ENCODE measurements around the gene PPP2R2B.

DNA sequence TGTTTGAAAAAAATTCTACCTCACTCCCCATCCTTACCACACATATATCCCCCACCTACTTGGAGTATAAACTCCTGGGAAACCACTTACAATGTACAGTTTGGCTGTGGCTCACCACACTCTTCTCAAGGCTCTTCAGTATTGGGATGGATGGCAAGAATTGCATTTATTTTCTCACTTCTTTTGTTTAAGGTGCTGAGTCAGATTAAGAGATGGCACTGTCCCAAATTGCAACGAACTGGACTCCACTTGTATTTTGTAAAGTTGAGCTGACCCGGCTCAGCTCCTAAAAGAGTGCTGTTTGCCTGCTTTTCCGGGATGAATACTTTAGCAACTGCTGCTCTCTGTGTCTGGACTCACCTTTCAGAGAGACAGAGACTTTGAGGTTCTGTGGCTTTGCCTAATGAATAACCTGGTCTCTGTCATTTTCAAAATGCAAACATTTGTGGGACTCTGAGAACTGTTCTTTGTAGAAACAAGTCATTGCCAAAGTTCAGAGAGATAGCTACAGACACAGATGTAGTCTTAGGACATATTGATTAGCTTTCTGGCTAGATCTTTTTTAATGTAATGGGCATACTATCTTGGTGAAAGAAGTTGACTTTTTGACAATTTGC lies 42.2 kb downstream of the PPP2R2B start:
- TF ChIP-seq, protein P1, sequence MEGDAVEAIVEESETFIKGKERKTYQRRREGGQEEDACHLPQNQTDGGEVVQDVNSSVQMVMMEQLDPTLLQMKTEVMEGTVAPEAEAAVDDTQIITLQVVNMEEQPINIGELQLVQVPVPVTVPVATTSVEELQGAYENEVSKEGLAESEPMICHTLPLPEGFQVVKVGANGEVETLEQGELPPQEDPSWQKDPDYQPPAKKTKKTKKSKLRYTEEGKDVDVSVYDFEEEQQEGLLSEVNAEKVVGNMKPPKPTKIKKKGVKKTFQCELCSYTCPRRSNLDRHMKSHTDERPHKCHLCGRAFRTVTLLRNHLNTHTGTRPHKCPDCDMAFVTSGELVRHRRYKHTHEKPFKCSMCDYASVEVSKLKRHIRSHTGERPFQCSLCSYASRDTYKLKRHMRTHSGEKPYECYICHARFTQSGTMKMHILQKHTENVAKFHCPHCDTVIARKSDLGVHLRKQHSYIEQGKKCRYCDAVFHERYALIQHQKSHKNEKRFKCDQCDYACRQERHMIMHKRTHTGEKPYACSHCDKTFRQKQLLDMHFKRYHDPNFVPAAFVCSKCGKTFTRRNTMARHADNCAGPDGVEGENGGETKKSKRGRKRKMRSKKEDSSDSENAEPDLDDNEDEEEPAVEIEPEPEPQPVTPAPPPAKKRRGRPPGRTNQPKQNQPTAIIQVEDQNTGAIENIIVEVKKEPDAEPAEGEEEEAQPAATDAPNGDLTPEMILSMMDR (conservative IDR thresholded peaks at IDR 0.05 in 1 of 2, IDR thresholded peaks at IDR 0.05 in 1 of 2; ENCODE audit: low read depth in 1 of 2, low read length in 2 of 2) = no peak
- no peak for TF ChIP-seq EZH2 (IDR thresholded peaks at IDR 0.05; ENCODE audit: low read length, missing control alignments)

Measured in fibroblast of lung (primary cell).